SK-N-SH (cell line): ENCODE data around the gene PDE6G. TPM values are rescaled to one million over a fixed set of nuclear protein-coding genes. Genes with fewer than 3 reads are reported as not detected.

Source experiments
- CTCF ChIA-PET: fragments of 300-600, 350-600 bp; formaldehyde crosslinking; extraction: SDS; loops from one replicate; lab custom pipeline; 2021; lab: Yijun Ruan, JAX
- POLR2A ChIA-PET: fragments of 350-600 bp; sonication (Branson Sonifier 250); formaldehyde crosslinking; extraction: SDS; loops from one replicate; lab custom pipeline; 2020; ENCODE audit warnings: antibody characterized with exemption, inconsistent platforms; lab: Yijun Ruan, JAX
- DNase-seq: peaks from one replicate; pipeline ENCODE4 v3.0.0; 2012
- H2AFZ ChIP-seq: fragments of 200-600 bp; sonication (generic); 2 replicates; pipeline ENCODE4 v1.8.1; 2016; ENCODE audit warnings: antibody characterized with exemption, mild to moderate bottlenecking, low read depth
- H3F3A ChIP-seq: fragments of 200-600 bp; sonication (generic); replicated peaks from 2 replicates; pipeline ENCODE3; 2016; ENCODE audit warnings: antibody characterized with exemption, mild to moderate bottlenecking; ENCODE audit not compliant: insufficient read depth
- H3K27ac ChIP-seq, 2 experiments: fragments of 200-500 bp in 1 of 2; fragments of 200-600 bp in 1 of 2; sonication (Bioruptor generic) in 1 of 2; sonication (generic), shearing (Covaris generic) in 1 of 2; 2 replicates each; pipeline versions ENCODE4 v1.5.1 to v1.6.1; 2014 to 2016; ENCODE audit warnings: low read depth in 2 of 2, inconsistent platforms in 1 of 2, low read length in 1 of 2, mild to moderate bottlenecking in 1 of 2, mixed read lengths in 1 of 2
- H3K27me3 ChIP-seq: fragments of 200-600 bp; sonication (generic), shearing (Covaris generic); 2 replicates; pipeline ENCODE4 v1.6.1; 2016; ENCODE audit warnings: mixed run types; ENCODE audit not compliant: insufficient read depth
- H3K36me3 ChIP-seq, 2 experiments: fragments of 200-500 bp in 1 of 2; fragments of 200-600 bp in 1 of 2; sonication (Bioruptor generic) in 1 of 2; sonication (generic) in 1 of 2; replicated peaks in 1 of 2; 2 replicates each; pipeline versions ENCODE3 to v1.5.1; 2014 to 2016; ENCODE audit warnings: low read length in 1 of 2, mild to moderate bottlenecking in 1 of 2; ENCODE audit not compliant: insufficient read depth in 2 of 2, control insufficient read depth in 1 of 2
- H3K4me1 ChIP-seq, 2 experiments: fragments of 200-500 bp in 1 of 2; fragments of 200-600 bp in 1 of 2; sonication (Bioruptor generic) in 1 of 2; sonication (generic), shearing (Covaris generic) in 1 of 2; 2 replicates each; pipeline versions ENCODE4 v1.5.1 to v1.6.1; 2014 to 2016; ENCODE audit warnings: low read depth in 1 of 2, low read length in 1 of 2, mixed run types in 1 of 2; ENCODE audit not compliant: insufficient read depth in 2 of 2, control insufficient read depth in 1 of 2
- H3K4me2 ChIP-seq: fragments of 200-600 bp; sonication (generic), shearing (Covaris generic); 2 replicates; pipeline ENCODE4 v1.6.1; 2017; ENCODE audit warnings: mixed run types
- H3K4me3 ChIP-seq, 2 experiments: fragments of 200-500 bp in 1 of 2; fragments of 200-600 bp in 1 of 2; sonication (Bioruptor generic) in 1 of 2; sonication (generic), shearing (Covaris generic) in 1 of 2; 2 replicates each; pipeline versions ENCODE4 v1.5.1 to v1.8.1; 2014 to 2016; ENCODE audit warnings: low read depth in 2 of 2, inconsistent platforms in 1 of 2, low read length in 1 of 2, mild to moderate bottlenecking in 1 of 2, mixed read lengths in 1 of 2, moderate library complexity in 1 of 2
- H3K79me2 ChIP-seq: fragments of 200-600 bp; sonication (generic); 2 replicates; pipeline ENCODE4 v1.8.1; 2017; ENCODE audit warnings: mild to moderate bottlenecking; ENCODE audit not compliant: insufficient read depth
- H3K9ac ChIP-seq: fragments of 200-600 bp; sonication (generic); 2 replicates; pipeline ENCODE4 v1.6.1; 2017; ENCODE audit warnings: mixed run types
- H3K9me2 ChIP-seq: fragments of 200-600 bp; sonication (generic); 2 replicates; pipeline ENCODE4 v1.6.1; 2017; ENCODE audit warnings: mixed run types
- H3K9me3 ChIP-seq: fragments of 200-600 bp; sonication (generic); 2 replicates; pipeline ENCODE4 v1.6.1; 2017; ENCODE audit warnings: mixed run types, mild to moderate bottlenecking, moderate library complexity
- H4K20me1 ChIP-seq: fragments of 200-600 bp; sonication (generic); 2 replicates; pipeline ENCODE4 v1.6.1; 2017; ENCODE audit warnings: mild to moderate bottlenecking, mixed run types; ENCODE audit not compliant: insufficient read depth
- CHD2 ChIP-seq: fragments of 150-350 bp; IDR thresholded peaks from 2 replicates; pipeline ENCODE4 v1.6.1; 2018; ENCODE audit warnings: low read length; ENCODE audit not compliant: partially characterized antibody
- EP300 ChIP-seq, 2 experiments: IDR thresholded peaks; 2 replicates each; pipeline versions ENCODE4 v1.4.0 to v1.6.1; 2012; ENCODE audit warnings: borderline replicate concordance in 1 of 2, low read depth in 1 of 2, low read length in 1 of 2
- FOSL2 ChIP-seq: IDR thresholded peaks from 2 replicates; pipeline ENCODE4 v1.4.0; 2012; ENCODE audit warnings: low read depth, mild to moderate bottlenecking, moderate library complexity, borderline replicate concordance
- FOXJ3 ChIP-seq: sonication (generic); formaldehyde crosslinking; IDR thresholded peaks from 2 replicates; pipeline ENCODE4 v1.5.1; 2020; ENCODE audit warnings: mild to moderate bottlenecking, missing genetic modification reagents
- GABPA ChIP-seq: IDR thresholded peaks from 2 replicates; pipeline ENCODE4 v1.4.0; 2012; ENCODE audit warnings: low read depth, mild to moderate bottlenecking
- MXI1 ChIP-seq: IDR thresholded peaks from 2 replicates; pipeline ENCODE4 v1.6.1; 2012; ENCODE audit warnings: mild to moderate bottlenecking, low read depth, low read length, improper control_type of control experiment
- NFIC ChIP-seq: IDR thresholded peaks from 2 replicates; pipeline ENCODE4 v1.4.0; 2012; ENCODE audit warnings: borderline replicate concordance
- POLR2AphosphoS5 ChIP-seq: IDR thresholded peaks from 2 replicates; pipeline ENCODE4 v1.6.1; 2012; ENCODE audit warnings: low read depth, low read length
- RAD21 ChIP-seq: IDR thresholded peaks from 2 replicates; pipeline ENCODE4 v1.6.1; 2012; ENCODE audit warnings: mild to moderate bottlenecking, low read length
- SMC3 ChIP-seq: IDR thresholded peaks from 2 replicates; pipeline ENCODE4 v1.6.1; 2012; ENCODE audit warnings: low read depth, low read length, improper control_type of control experiment
- TAF1 ChIP-seq: IDR thresholded peaks from 2 replicates; pipeline ENCODE4 v1.6.1; 2012; ENCODE audit warnings: low read depth, mild to moderate bottlenecking, low read length, moderate library complexity, borderline replicate concordance
- TEAD4 ChIP-seq: IDR thresholded peaks from 2 replicates; pipeline ENCODE4 v1.4.0; 2012; ENCODE audit warnings: mild to moderate bottlenecking, borderline replicate concordance; ENCODE audit not compliant: insufficient read depth
- WGBS: methylation state at CpG from one replicate; pipeline ENCODE4 v1.1.6; 2017; ENCODE audit warnings: low lambda C conversion rate; 5-methylcytosine and 5-hydroxymethylcytosine counted together
- polyA plus RNA-seq, 3 experiments: library from polyadenylated mRNA; depleted of rRNA; stranded (reverse); fragments of >200 nt; gene quantifications; 2 replicates each; pipeline ENCODE4 v1.2.3, GENCODE V29; 2012
- TF ChIP-seq, protein P1 (sequence below): IDR thresholded peaks from 2 replicates; pipeline ENCODE4 v1.4.0; 2012; ENCODE audit warnings: low read depth, borderline replicate concordance
- TF ChIP-seq, protein P2 (sequence below): fragments of 200-600 bp; sonication (generic); IDR thresholded peaks from 2 replicates; pipeline ENCODE4 v1.6.1; 2017; ENCODE audit warnings: antibody characterized with exemption, mild to moderate bottlenecking, moderate library complexity
- TF ChIP-seq, protein P3 (sequence below): IDR thresholded peaks from 2 replicates; pipeline ENCODE4 v1.4.0; 2012; ENCODE audit warnings: low read depth
- TF ChIP-seq, protein P4 (sequence below): IDR thresholded peaks from 2 replicates; pipeline ENCODE4 v1.6.1; 2012; ENCODE audit warnings: mild to moderate bottlenecking, low read depth, low read length, moderate library complexity

The PDE6G gene
- polyA plus RNA-seq, 1 of the 3 experiments (the other 2 are of a cell fraction), result 5.0 TPM

DNA sequence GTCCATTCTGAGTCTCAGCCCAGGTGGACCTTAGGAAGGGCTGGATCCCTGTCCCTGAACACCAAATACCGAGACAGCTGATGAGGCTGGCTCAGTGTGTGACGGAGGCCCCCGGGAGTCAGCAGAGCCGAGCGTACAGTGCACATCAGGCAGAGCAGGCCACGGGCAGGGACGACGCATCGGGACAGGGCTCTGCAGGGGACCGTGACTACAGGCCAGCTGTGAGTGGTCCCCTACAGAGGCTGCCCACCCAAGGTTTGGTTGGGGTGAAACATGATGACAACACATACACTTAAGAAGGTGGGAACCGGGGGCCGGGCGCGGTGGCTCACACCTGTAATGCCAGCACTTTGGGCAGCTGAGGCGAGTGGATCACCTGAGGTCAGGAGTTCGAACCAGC lies 16.6 kb upstream of the PDE6G start (continued):
- TF ChIP-seq TEAD4, result no peak
- no peak for TF ChIP-seq CHD2
- TF ChIP-seq EP300 (IDR thresholded peaks at IDR 0.05; ENCODE audit: borderline replicate concordance in 1 of 2, low read depth in 1 of 2, low read length in 1 of 2), result no peak
- no peak for TF ChIP-seq NFIC
- TF ChIP-seq POLR2AphosphoS5, result no peak

DNA sequence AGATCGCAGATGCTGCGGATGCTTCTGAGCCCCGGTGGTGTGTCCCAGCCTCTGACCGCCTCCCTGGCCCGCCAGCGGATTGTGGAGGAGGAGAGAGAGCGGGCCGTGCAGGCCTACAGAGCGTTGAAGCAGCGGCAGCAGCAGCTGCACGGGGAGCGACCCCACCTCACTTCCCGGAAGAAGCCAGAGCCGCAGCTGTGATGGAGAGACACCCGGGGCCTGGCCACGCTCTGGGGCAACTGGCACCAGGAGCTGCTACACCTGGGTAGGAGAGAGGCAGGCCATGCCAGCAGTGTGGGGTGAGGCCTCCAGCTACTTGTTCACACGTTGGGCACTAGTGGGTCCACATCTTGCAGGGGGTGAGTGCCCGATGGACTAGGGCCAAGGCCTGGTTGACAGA lies 16.2 kb upstream of the PDE6G start:
- Histone ChIP-seq H3K36me3 (peaks cover 37 to 55% of the 10 kb centered on the region in 2 experiments), H3K9me2 (no peaks in the 10 kb centered on the region), H4K20me1 (peaks cover 5% of the 10 kb centered on the region; the same call in 1 of the 2 replicates), H2AFZ (no peak overlapping the region), H3K4me3 (no peak overlapping the region)
- WGBS, result 86% methylated on average over 17 of the region's 18 CpGs
- CTCF ChIA-PET, result interaction anchor here (1.7 to 2.3 kb wide), 3 partner anchors 10 to 71 kb away, joined by 4 to 8 read pairs (median 5); no protein-coding TSS in a partner anchor
- no peak for DNase-seq
- POLR2A ChIA-PET, result no interaction called here
- TF ChIP-seq, protein P1, sequence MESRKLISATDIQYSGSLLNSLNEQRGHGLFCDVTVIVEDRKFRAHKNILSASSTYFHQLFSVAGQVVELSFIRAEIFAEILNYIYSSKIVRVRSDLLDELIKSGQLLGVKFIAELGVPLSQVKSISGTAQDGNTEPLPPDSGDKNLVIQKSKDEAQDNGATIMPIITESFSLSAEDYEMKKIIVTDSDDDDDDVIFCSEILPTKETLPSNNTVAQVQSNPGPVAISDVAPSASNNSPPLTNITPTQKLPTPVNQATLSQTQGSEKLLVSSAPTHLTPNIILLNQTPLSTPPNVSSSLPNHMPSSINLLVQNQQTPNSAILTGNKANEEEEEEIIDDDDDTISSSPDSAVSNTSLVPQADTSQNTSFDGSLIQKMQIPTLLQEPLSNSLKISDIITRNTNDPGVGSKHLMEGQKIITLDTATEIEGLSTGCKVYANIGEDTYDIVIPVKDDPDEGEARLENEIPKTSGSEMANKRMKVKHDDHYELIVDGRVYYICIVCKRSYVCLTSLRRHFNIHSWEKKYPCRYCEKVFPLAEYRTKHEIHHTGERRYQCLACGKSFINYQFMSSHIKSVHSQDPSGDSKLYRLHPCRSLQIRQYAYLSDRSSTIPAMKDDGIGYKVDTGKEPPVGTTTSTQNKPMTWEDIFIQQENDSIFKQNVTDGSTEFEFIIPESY, result no peak
- TF ChIP-seq SMC3 (no peak), GABPA (no peak), TAF1 (no peak), RAD21 (no peak), MXI1 (no peak), POLR2AphosphoS5 (no peak), NFIC (no peak), FOXJ3 (no peak), CHD2 (no peak), FOSL2 (no peak)
- TF ChIP-seq, protein P2, sequence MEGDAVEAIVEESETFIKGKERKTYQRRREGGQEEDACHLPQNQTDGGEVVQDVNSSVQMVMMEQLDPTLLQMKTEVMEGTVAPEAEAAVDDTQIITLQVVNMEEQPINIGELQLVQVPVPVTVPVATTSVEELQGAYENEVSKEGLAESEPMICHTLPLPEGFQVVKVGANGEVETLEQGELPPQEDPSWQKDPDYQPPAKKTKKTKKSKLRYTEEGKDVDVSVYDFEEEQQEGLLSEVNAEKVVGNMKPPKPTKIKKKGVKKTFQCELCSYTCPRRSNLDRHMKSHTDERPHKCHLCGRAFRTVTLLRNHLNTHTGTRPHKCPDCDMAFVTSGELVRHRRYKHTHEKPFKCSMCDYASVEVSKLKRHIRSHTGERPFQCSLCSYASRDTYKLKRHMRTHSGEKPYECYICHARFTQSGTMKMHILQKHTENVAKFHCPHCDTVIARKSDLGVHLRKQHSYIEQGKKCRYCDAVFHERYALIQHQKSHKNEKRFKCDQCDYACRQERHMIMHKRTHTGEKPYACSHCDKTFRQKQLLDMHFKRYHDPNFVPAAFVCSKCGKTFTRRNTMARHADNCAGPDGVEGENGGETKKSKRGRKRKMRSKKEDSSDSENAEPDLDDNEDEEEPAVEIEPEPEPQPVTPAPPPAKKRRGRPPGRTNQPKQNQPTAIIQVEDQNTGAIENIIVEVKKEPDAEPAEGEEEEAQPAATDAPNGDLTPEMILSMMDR, result no peak
- TF ChIP-seq, protein P3, sequence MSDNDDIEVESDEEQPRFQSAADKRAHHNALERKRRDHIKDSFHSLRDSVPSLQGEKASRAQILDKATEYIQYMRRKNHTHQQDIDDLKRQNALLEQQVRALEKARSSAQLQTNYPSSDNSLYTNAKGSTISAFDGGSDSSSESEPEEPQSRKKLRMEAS, result no peak
- TF ChIP-seq, protein P4, sequence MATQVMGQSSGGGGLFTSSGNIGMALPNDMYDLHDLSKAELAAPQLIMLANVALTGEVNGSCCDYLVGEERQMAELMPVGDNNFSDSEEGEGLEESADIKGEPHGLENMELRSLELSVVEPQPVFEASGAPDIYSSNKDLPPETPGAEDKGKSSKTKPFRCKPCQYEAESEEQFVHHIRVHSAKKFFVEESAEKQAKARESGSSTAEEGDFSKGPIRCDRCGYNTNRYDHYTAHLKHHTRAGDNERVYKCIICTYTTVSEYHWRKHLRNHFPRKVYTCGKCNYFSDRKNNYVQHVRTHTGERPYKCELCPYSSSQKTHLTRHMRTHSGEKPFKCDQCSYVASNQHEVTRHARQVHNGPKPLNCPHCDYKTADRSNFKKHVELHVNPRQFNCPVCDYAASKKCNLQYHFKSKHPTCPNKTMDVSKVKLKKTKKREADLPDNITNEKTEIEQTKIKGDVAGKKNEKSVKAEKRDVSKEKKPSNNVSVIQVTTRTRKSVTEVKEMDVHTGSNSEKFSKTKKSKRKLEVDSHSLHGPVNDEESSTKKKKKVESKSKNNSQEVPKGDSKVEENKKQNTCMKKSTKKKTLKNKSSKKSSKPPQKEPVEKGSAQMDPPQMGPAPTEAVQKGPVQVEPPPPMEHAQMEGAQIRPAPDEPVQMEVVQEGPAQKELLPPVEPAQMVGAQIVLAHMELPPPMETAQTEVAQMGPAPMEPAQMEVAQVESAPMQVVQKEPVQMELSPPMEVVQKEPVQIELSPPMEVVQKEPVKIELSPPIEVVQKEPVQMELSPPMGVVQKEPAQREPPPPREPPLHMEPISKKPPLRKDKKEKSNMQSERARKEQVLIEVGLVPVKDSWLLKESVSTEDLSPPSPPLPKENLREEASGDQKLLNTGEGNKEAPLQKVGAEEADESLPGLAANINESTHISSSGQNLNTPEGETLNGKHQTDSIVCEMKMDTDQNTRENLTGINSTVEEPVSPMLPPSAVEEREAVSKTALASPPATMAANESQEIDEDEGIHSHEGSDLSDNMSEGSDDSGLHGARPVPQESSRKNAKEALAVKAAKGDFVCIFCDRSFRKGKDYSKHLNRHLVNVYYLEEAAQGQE, result no peak
- TF ChIP-seq, all 33 proteins: peak for 0
- peaks cover 9 to 10% of the 10 kb centered on the region in 2 experiments; a peak in 3 of 4 replicates for H3K4me1 ChIP-seq
- peaks cover 45% of the 10 kb centered on the region for H3K79me2 ChIP-seq
- no peaks in the 10 kb centered on the region for H3K27me3 ChIP-seq
- no peak overlapping the region for H3K27ac ChIP-seq
- peaks cover 23% of the 10 kb centered on the region for H3F3A ChIP-seq
- no peak overlapping the region for H3K9ac ChIP-seq
- no peaks in the 10 kb centered on the region for H3K9me3 ChIP-seq
- no peak overlapping the region for H3K4me2 ChIP-seq
